ENCODE data around the gene LCMT1. TPM values are rescaled to one million over a fixed set of nuclear protein-coding genes. Genes with fewer than 3 reads are reported as not detected.

The LCMT1 gene
- total and polyA plus RNA-seq, 2 of the 13 experiments (the other 11 are each of a cell fraction or from before 2014, with no cell fraction given): 41.2 to 48.7 TPM

- no peak for TF ChIP-seq SRSF4 (IDR thresholded peaks at IDR 0.05; ENCODE audit: low read depth, low read length, poor library complexity, severe bottlenecking)
- no peak for TF ChIP-seq ZKSCAN8 (CRISPR knock-in tag; IDR thresholded peaks at IDR 0.05; ENCODE audit: borderline replicate concordance)
- TF ChIP-seq ZFP41 (CRISPR knock-in tag; IDR thresholded peaks at IDR 0.05; ENCODE audit: borderline replicate concordance): no peak
- TF ChIP-seq PHF5A (CRISPR knock-in tag; IDR thresholded peaks at IDR 0.05; ENCODE audit: low read depth, unreplicated experiment): no peak
- no peak for TF ChIP-seq ZNF891 (CRISPR knock-in tag; IDR thresholded peaks at IDR 0.05)
- TF ChIP-seq SRSF9 (IDR thresholded peaks at IDR 0.05; ENCODE audit: borderline replicate concordance, insufficient read depth, low read depth, low read length, poor library complexity, severe bottlenecking): no peak
Measured at GRCh38 chr16:25217921-25218320, 106.4 kb downstream of the LCMT1 start (continued).

- ChIA-PET CTCF (ENCODE audit: low intra/inter-chr PET ratio, low total read pairs) (no interaction called here), POLR2A (interaction anchor here (1.0 kb wide), 1 partner anchor 41 kb away, joined by 3 read pairs; no protein-coding TSS in a partner anchor)
- ATAC-seq (peak; percentile 6; the same call in 1 of the 3 replicates), FAIRE-seq (no peak), DNase-seq (ENCODE audit: low spot score) (peak; percentile 54)
- intact Hi-C loops (cut with micrococcal nuclease; ENCODE audit: unreplicated experiment): no loop called here
- no peak overlapping the region for H3K27ac ChIP-seq (ENCODE audit: extremely low read length, insufficient read depth, low read length)
- in situ Hi-C loops (cut with HindIII; ENCODE audit: extremely low pct_ligation_motif_present, low pct_unique_long_range_greater_than_20kb): no loop called here
- H3K27me3 ChIP-seq (ENCODE audit: control insufficient read depth in 1 of 2, insufficient read depth in 2 of 2, low read length in 2 of 2): no peaks in the 10 kb centered on the region; a peak in 1 of 5 replicates
- H3K9ac ChIP-seq (ENCODE audit: insufficient read depth, low read depth, low read length): no peak overlapping the region
- no peak overlapping the region for H2AFZ ChIP-seq (ENCODE audit: low read length)
- no peaks in the 10 kb centered on the region for H3K79me2 ChIP-seq (ENCODE audit: insufficient read depth, low read length)
- WGBS (ENCODE audit: low lambda C conversion rate): 60% methylated on average over 3 of the region's 3 CpGs
- no peak overlapping the region for H3K4me2 ChIP-seq (ENCODE audit: low read depth, low read length)
- H4K20me1 ChIP-seq (ENCODE audit: insufficient read depth, low read length): no peaks in the 10 kb centered on the region
- BruUV-seq (replicated peaks): no TSS peak
- H3K9me3 ChIP-seq (ENCODE audit: low read length): no peaks in the 10 kb centered on the region
- H3K4me3 ChIP-seq (replicated peaks in 1 of 3; ENCODE audit: insufficient read depth in 1 of 3, low read depth in 2 of 3, low read length in 3 of 3): no peak overlapping the region
- peaks cover 54% of the 10 kb centered on the region for H3K4me1 ChIP-seq (ENCODE audit: insufficient read depth, low read length)
- no peaks in the 10 kb centered on the region for H3K36me3 ChIP-seq (replicated peaks in 1 of 2; ENCODE audit: control insufficient read depth in 1 of 2, insufficient read depth in 2 of 2, low read length in 2 of 2)
- TF ChIP-seq REL (CRISPR knock-in tag; conservative IDR thresholded peaks at IDR 0.05): no peak
- TF ChIP-seq ZFP36 (IDR thresholded peaks at IDR 0.05; ENCODE audit: borderline replicate concordance, low read depth, low read length, partially characterized antibody): peak; percentile 77
- no peak for TF ChIP-seq NAIF1 (CRISPR knock-in tag; IDR thresholded peaks at IDR 0.05; ENCODE audit: borderline replicate concordance)
- TF ChIP-seq ATF7-NPFF (CRISPR knock-in tag; IDR thresholded peaks at IDR 0.05; ENCODE audit: low read depth): no peak
- TF ChIP-seq ZNF484 (CRISPR knock-in tag; IDR thresholded peaks at IDR 0.05; ENCODE audit: borderline replicate concordance, low read depth): no peak
- peak; percentile 23; the same call in 1 of the 2 replicates for TF ChIP-seq ADNP (CRISPR knock-in tag; IDR thresholded peaks at IDR 0.05)
- 0 out of 2 replicates have a peak, but pooled peaks have one; percentile 21 for TF ChIP-seq ARID5B (CRISPR knock-in tag; IDR thresholded peaks at IDR 0.05)
- peak in 1 of 2 experiments; percentile 12; a peak in 1 of 4 replicates for TF ChIP-seq EP300 (IDR thresholded peaks at IDR 0.05; ENCODE audit: low read depth in 2 of 2, low read length in 2 of 2)
- TF ChIP-seq EP300 (CRISPR knock-in tag; IDR thresholded peaks at IDR 0.05; ENCODE audit: borderline replicate concordance): no peak
- peak; percentile 32; the same call in 1 of the 2 replicates for TF ChIP-seq HNF4G (IDR thresholded peaks at IDR 0.05; ENCODE audit: borderline replicate concordance, low read depth, low read length)
- TF ChIP-seq HNF4G (CRISPR knock-in tag; IDR thresholded peaks at IDR 0.05; ENCODE audit: borderline replicate concordance, low read depth): no peak
- TF ChIP-seq ZBTB3 (CRISPR knock-in tag; IDR thresholded peaks at IDR 0.05; ENCODE audit: borderline replicate concordance, low read depth): peak; percentile 59; the same call in 1 of the 2 replicates
- no peak for TF ChIP-seq SUZ12 (IDR thresholded peaks at IDR 0.05; ENCODE audit: low read depth, low read length)
- no peak for TF ChIP-seq ZNF777 (CRISPR knock-in tag; IDR thresholded peaks at IDR 0.05)
Measured at GRCh38 chr16:25219070-25219737, 107.7 kb downstream of the LCMT1 start.
